Right lobe of liver (tissue), 6 donors: Measurements from ENCODE around the gene NRXN3. TPM values are rescaled to one million over a fixed set of nuclear protein-coding genes. Genes with fewer than 3 reads are reported as not detected.

Experiments
- ATAC-seq, 4 donors: fragments of 200-7000 bp; cut with Tn5 transposase; one replicate each; pipeline ENCODE4 v1.9.1; 2020; ENCODE audit warnings: mild to moderate bottlenecking in 4 of 4, moderate library complexity in 4 of 4
- DNase-seq, 3 donors: peaks; one replicate each; pipeline ENCODE4 v3.0.0-alpha.2; 2020
- H3K27ac ChIP-seq, 3 donors: fragments of 200-600 bp; one replicate each; pipeline ENCODE4 v1.8.0; 2022
- H3K27me3 ChIP-seq, 2 donors: fragments of 200-600 bp; one replicate each; pipeline ENCODE4 v1.8.0; 2022
- H3K36me3 ChIP-seq, 4 donors: fragments of 200-600 bp; sonication (generic) in 1 of 4; one replicate each; pipeline versions ENCODE4 v1.5.1 to v1.8.0; 2017 to 2022; ENCODE audit warnings: control low read depth in 1 of 4
- H3K4me1 ChIP-seq, 4 donors: fragments of 200-600 bp; sonication (generic) in 1 of 4; one replicate each; pipeline versions ENCODE4 v1.5.1 to v1.8.0; 2017 to 2022; ENCODE audit warnings: control low read depth in 1 of 4
- H3K4me3 ChIP-seq, 3 donors: fragments of 200-600 bp; one replicate each; pipeline ENCODE4 v1.8.0; 2022
- H3K9me3 ChIP-seq, 4 donors: fragments of 200-600 bp; sonication (generic) in 1 of 4; one replicate each; pipeline versions ENCODE4 v1.5.1 to v1.8.0; 2017 to 2022; ENCODE audit warnings: control low read depth in 1 of 4
- CTCF ChIP-seq, 4 donors: fragments of 200-600 bp in 3 of 4; fragments of 450-650 bp in 1 of 4; IDR thresholded peaks; one replicate each; pipeline versions ENCODE4 v1.5.1 to v1.8.0; 2016 to 2022; ENCODE audit warnings: antibody characterized with exemption in 4 of 4, mild to moderate bottlenecking in 2 of 4
- POLR2A ChIP-seq: fragments of 450-650 bp; IDR thresholded peaks from one replicate; pipeline ENCODE4 v1.6.1; 2017; ENCODE audit warnings: antibody characterized with exemption, mild to moderate bottlenecking
- WGBS: methylation state at CpG from one replicate; pipeline ENCODE4 v1.1.6; 2018; ENCODE audit warnings: low coverage, low lambda C conversion rate; ENCODE audit not compliant: insufficient coverage; ENCODE audit errors: missing lambda C conversion rate; 5-methylcytosine and 5-hydroxymethylcytosine counted together
- intact Hi-C, 2 donors: fragments of 100-400 bp; cut with DNase I; formaldehyde crosslinking; loops; one replicate each; pipeline versions ENCODE4 v1.11.2 to v1.14.1; 2022
- total RNA-seq, 6 experiments: library from RNA; depleted of rRNA in 2 of 6; stranded (reverse); fragments of >200 nt in 2 of 6; fragmentation: NEBNext Ultra II Directional in 3 of 6; extraction: Animal tissue kit (Norgen Biotek cat#: 25700) in 3 of 6; gene quantifications; one replicate each; pipeline versions ENCODE4 v1.1.0 to v1.2.4, GENCODE V29; 2016 to 2023
- donor health status: DM: no; HTN: yes; CAD: no.
- donor health status: DM: no; HTN: no; CAD: no.
- donor health status: DM: no; HTN: no; CAD: no.
- donor health status: DM: no; HTN: yes; CAD: no.
- donor health status: DM: no; HTN: yes; CAD: no.

NRXN3 gene
- total RNA-seq, 6 experiments from 2014 or later: 0.06 to 0.51 (median 0.23) TPM; not detected in 1

- Histone ChIP-seq H3K27ac (no peak overlapping the region), H3K9me3 (no peaks in the 10 kb centered on the region), H3K4me3 (no peak overlapping the region), H3K36me3 (no peaks in the 10 kb centered on the region), H3K27me3 (no peaks in the 10 kb centered on the region), H3K4me1 (no peaks in the 10 kb centered on the region)
- TF ChIP-seq CTCF (IDR thresholded peaks at IDR 0.05): no peak
- no peak for TF ChIP-seq POLR2A
- 51% methylated on average over 3 of the region's 3 CpGs for WGBS
- intact Hi-C loops: no loop called here
- no peak for DNase-seq
- ATAC-seq: no peak
Measured at GRCh38 chr14:78178971-78179370, 8.8 kb downstream of the NRXN3 start.

DNA sequence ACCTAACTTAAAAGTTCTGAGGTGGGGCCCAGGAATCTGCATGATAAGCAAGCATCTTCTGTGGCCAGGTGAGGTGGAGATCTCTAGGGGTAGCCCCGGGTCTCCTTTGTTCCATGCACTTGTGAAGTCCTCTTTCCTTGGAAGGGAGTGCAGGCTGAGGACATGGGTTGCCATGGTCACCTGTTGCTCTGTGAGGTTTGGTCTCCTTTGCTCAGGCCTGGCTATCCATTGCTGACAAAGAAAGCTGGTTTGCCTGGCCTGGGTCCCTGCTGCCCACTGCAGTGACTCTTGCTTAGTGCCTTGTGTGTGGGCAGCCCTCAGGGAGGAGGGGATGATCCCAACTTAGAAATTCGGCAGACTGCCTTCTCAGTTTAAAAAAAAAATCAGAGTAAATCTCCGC is 11.1 kb downstream of the NRXN3 start:
- Histone ChIP-seq H3K27me3 (no peaks in the 10 kb centered on the region), H3K9me3 (no peaks in the 10 kb centered on the region), H3K4me3 (no peak overlapping the region), H3K4me1 (no peaks in the 10 kb centered on the region), H3K36me3 (no peaks in the 10 kb centered on the region), H3K27ac (no peak overlapping the region)
- no peak for TF ChIP-seq POLR2A
- TF ChIP-seq CTCF (IDR thresholded peaks at IDR 0.05): no peak
- DNase-seq (no peak), ATAC-seq (no peak)
- intact Hi-C loops: no loop called here
- 46% methylated on average over 3 of the region's 3 CpGs for WGBS

DNA sequence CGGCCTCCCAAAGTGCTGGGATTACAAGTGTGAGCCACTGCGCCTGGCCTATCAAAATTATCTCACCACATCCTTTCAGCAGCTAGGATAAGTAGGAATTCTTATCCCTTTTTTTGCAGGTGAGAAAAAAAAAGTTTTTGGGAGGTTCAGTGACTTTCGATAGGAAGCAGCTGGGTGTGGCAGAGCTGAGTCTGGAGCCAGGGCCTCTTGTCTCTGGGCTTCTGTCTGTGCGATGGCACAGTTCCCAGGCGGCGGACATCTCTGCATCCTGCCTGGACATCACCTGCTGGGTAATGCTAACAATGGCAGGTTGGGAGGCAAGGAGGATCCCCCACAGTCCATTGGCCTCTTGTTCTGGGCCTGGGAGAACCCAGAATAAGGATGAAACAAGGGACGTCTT is 12.5 kb downstream of the NRXN3 start:
- Histone ChIP-seq H3K27ac (no peak overlapping the region), H3K27me3 (no peaks in the 10 kb centered on the region), H3K4me3 (no peak overlapping the region), H3K4me1 (no peaks in the 10 kb centered on the region), H3K36me3 (no peaks in the 10 kb centered on the region), H3K9me3 (no peaks in the 10 kb centered on the region)
- TF ChIP-seq POLR2A (no peak), CTCF (IDR thresholded peaks at IDR 0.05) (no peak)
- intact Hi-C loops: no loop called here
- ATAC-seq: no peak
- WGBS: 71% methylated on average over 6 of the region's 7 CpGs
- DNase-seq: no peak

GRCh38 chr14:78184157-78184556 is 14.0 kb downstream of the NRXN3 start:
- ATAC-seq: no peak
- TF ChIP-seq CTCF (IDR thresholded peaks at IDR 0.05): no peak
- TF ChIP-seq POLR2A: no peak
- Histone ChIP-seq H3K27ac (no peak overlapping the region), H3K9me3 (no peaks in the 10 kb centered on the region), H3K4me3 (no peak overlapping the region), H3K27me3 (no peaks in the 10 kb centered on the region), H3K4me1 (no peaks in the 10 kb centered on the region), H3K36me3 (no peaks in the 10 kb centered on the region)
- intact Hi-C loops: no loop called here
- no peak for DNase-seq
- WGBS: 71% methylated on average over 5 of the region's 5 CpGs

GRCh38 chr14:78186277-78186676 is 16.1 kb downstream of the NRXN3 start:
- WGBS: 62% methylated on average over 6 of the region's 6 CpGs
- no peak for ATAC-seq
- Histone ChIP-seq H3K27me3 (no peaks in the 10 kb centered on the region), H3K36me3 (no peaks in the 10 kb centered on the region), H3K9me3 (no peaks in the 10 kb centered on the region), H3K4me1 (no peaks in the 10 kb centered on the region), H3K4me3 (no peak overlapping the region), H3K27ac (no peak overlapping the region)
- intact Hi-C loops: no loop called here
- no peak for TF ChIP-seq POLR2A
- DNase-seq: no peak
